MM.1S (cell line): ENCODE results near the gene XPO6.

Experiments
- DNase-seq: peaks from one replicate; pipeline ENCODE4 v3.0.0-alpha.2; 2015
- H2AFZ ChIP-seq: fragments of 300-600 bp; sonication (generic); 2 replicates; pipeline ENCODE4 v1.6.0; 2016; ENCODE audit warnings: antibody characterized with exemption, low read length
- H3F3A ChIP-seq: fragments of 300-600 bp; sonication (generic); 2 replicates; pipeline ENCODE4 v1.6.1; 2016; ENCODE audit warnings: mild to moderate bottlenecking, antibody characterized with exemption, low read length, moderate library complexity, mixed read lengths; ENCODE audit not compliant: insufficient read depth
- H3K27ac ChIP-seq: fragments of 300-600 bp; sonication (generic); 2 replicates; pipeline ENCODE4 v1.5.1; 2016; ENCODE audit warnings: mild to moderate bottlenecking, low read length
- H3K27me3 ChIP-seq: fragments of 300-600 bp; sonication (generic); replicated peaks from 2 replicates; pipeline ENCODE4 v1.6.0; 2016; ENCODE audit warnings: low read length; ENCODE audit not compliant: insufficient read depth
- H3K36me3 ChIP-seq: fragments of 300-600 bp; sonication (generic); replicated peaks from 2 replicates; pipeline ENCODE4 v1.6.1; 2016; ENCODE audit warnings: mild to moderate bottlenecking, low read length, mixed read lengths; ENCODE audit not compliant: insufficient read depth
- H3K4me1 ChIP-seq: fragments of 300-600 bp; sonication (generic); 2 replicates; pipeline ENCODE4 v1.6.1; 2016; ENCODE audit warnings: low read length, mixed read lengths
- H3K4me2 ChIP-seq: fragments of 300-600 bp; sonication (generic); 2 replicates; pipeline ENCODE4 v1.6.0; 2016; ENCODE audit warnings: low read depth, low read length
- H3K4me3 ChIP-seq: fragments of 300-600 bp; sonication (generic); 2 replicates; pipeline ENCODE4 v1.5.1; 2016; ENCODE audit warnings: low read length, mixed read lengths
- H3K79me2 ChIP-seq: fragments of 300-600 bp; sonication (generic); 2 replicates; pipeline ENCODE4 v1.6.1; 2016; ENCODE audit warnings: mixed run types, low read length, mixed read lengths
- H3K9ac ChIP-seq: fragments of 300-600 bp; sonication (generic); 2 replicates; pipeline ENCODE4 v1.6.1; 2016; ENCODE audit warnings: low read length, mixed read lengths
- H3K9me2 ChIP-seq: fragments of 300-600 bp; sonication (generic); replicated peaks from 2 replicates; pipeline ENCODE4 v1.6.1; 2016; ENCODE audit warnings: mild to moderate bottlenecking, low read length, mixed read lengths; ENCODE audit not compliant: insufficient read depth
- H3K9me3 ChIP-seq: fragments of 300-600 bp; sonication (generic); replicated peaks from 2 replicates; pipeline ENCODE4 v1.6.1; 2016; ENCODE audit warnings: mild to moderate bottlenecking, low read length, mixed read lengths; ENCODE audit not compliant: insufficient read depth
- H4K20me1 ChIP-seq: fragments of 300-600 bp; sonication (generic); 2 replicates; pipeline ENCODE4 v1.6.1; 2016; ENCODE audit warnings: mild to moderate bottlenecking, low read length, moderate library complexity, mixed read lengths; ENCODE audit not compliant: insufficient read depth
- EZH2 ChIP-seq: fragments of 300-600 bp; sonication (generic); optimal IDR thresholded peaks from 2 replicates; pipeline ENCODE3; 2017; ENCODE audit warnings: low read depth, mild to moderate bottlenecking, antibody characterized with exemption, low read length, mixed read lengths
- EZH2phosphoT487 ChIP-seq: fragments of 300-600 bp; sonication (generic); IDR thresholded peaks from 2 replicates; pipeline ENCODE4 v1.6.1; 2018; ENCODE audit warnings: antibody characterized with exemption, low read length
- TF ChIP-seq, protein P1 (sequence below): fragments of 300-600 bp; sonication (generic); IDR thresholded peaks from 2 replicates; pipeline ENCODE4 v1.5.1; 2016; ENCODE audit warnings: antibody characterized with exemption, low read length, mixed read lengths

Gene XPO6

DNA sequence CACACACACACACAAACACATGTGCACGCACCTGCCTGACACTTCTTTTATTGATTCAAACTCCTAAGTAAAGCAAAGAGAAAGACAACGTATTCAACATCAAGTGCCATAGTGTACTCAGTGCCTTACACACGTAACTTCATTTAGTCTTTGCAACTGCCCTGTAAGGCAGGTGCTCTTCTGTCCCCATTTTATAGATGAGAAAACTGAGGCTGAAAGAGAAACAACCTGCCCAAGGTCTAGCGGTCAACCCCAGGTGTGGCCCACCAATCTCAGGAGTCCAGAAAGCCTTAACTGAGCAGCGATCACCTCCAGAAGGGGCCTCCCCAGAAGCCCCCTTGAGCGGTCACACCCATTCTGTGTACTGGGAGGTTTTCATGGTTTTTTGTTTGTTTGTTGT is 137.9 kb downstream of the XPO6 start:
- no peaks in the 10 kb centered on the region for H3K9me2 ChIP-seq
- no peak overlapping the region for H3K4me2 ChIP-seq
- H4K20me1 ChIP-seq: no peaks in the 10 kb centered on the region
- no peak overlapping the region for H2AFZ ChIP-seq
- no peaks in the 10 kb centered on the region for H3K79me2 ChIP-seq
- TF ChIP-seq EZH2phosphoT487: no peak
- no peak for TF ChIP-seq EZH2
- peaks cover 12% of the 10 kb centered on the region; the same call in 1 of the 2 replicates for H3K27me3 ChIP-seq
- no peak overlapping the region for H3K4me3 ChIP-seq
- H3K9me3 ChIP-seq: no peaks in the 10 kb centered on the region
- H3K9ac ChIP-seq: no peak overlapping the region
- H3F3A ChIP-seq: no peaks in the 10 kb centered on the region
- no peak overlapping the region for H3K27ac ChIP-seq
- DNase-seq: no peak
- no peaks in the 10 kb centered on the region for H3K4me1 ChIP-seq
- H3K36me3 ChIP-seq: no peaks in the 10 kb centered on the region

DNA sequence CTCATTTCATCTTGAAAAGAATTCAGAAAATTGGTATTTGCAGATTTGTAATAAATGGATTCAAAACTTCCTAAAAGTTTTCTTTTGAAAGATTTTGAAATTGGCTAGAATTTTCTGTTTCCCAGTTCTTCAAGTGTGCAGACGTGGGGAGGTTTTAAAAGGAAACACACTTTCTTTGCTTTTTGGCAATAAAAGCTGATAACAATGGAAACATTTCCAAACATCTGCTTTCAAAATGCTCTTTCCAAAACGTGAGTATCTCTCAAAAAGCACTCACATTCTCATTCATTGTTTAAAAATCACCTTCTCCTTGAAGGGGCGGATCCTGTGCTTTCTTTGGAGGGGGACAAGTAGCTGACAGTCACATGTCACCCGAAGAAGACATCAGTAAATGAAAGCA is 139.7 kb downstream of the XPO6 start:
- no peaks in the 10 kb centered on the region for H3F3A ChIP-seq
- no peaks in the 10 kb centered on the region for H4K20me1 ChIP-seq
- H3K9me3 ChIP-seq: no peaks in the 10 kb centered on the region

DNA sequence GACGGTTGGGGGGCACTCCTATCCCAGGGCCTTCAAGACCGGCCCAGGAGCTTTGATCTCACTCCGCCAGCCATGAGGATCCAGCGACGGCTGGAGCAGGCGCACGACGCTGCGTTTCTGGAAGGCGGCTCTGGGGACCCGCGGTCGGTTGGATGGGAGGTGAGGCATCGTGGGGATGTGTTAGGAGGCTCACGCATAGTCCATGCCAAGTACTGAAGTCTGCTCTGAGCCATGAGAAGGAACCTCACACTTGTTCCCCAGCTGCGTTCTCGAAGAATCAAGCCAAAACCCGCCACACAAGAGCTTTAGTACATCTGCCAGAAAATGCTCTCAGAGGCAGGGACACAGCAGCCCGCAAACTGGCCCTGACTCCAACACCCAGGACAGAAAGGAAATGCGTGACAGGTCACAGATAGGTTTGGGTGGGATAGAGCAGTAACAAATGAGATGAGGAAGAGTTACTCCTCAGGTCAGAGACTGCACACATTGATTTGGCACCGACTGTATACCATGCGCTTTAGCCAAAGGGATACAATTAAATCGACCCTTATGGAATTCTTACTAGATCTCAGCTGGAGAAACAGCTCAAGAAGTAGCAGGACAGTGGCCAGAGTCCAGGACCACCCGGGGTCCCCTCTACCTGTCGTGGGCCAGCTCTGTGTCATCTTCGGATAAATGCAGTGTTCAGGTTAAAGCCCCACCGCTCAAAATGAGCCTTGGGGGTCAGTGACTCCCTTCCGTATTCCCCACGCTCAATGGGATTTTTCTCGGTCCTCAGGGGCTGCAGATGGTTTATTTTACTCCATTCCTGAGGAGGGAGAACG is 141.6 kb downstream of the XPO6 start:
- Histone ChIP-seq H3K4me3 (no peak overlapping the region), H3K27me3 (peaks cover 48% of the 10 kb centered on the region), H3K4me2 (no peak overlapping the region), H3K9me3 (no peaks in the 10 kb centered on the region), H4K20me1 (no peaks in the 10 kb centered on the region), H2AFZ (no peak overlapping the region), H3K79me2 (no peaks in the 10 kb centered on the region), H3K27ac (no peak overlapping the region), H3K36me3 (no peaks in the 10 kb centered on the region), H3F3A (no peaks in the 10 kb centered on the region), H3K4me1 (no peaks in the 10 kb centered on the region), H3K9ac (no peak overlapping the region), H3K9me2 (no peaks in the 10 kb centered on the region)
- TF ChIP-seq, protein P1, sequence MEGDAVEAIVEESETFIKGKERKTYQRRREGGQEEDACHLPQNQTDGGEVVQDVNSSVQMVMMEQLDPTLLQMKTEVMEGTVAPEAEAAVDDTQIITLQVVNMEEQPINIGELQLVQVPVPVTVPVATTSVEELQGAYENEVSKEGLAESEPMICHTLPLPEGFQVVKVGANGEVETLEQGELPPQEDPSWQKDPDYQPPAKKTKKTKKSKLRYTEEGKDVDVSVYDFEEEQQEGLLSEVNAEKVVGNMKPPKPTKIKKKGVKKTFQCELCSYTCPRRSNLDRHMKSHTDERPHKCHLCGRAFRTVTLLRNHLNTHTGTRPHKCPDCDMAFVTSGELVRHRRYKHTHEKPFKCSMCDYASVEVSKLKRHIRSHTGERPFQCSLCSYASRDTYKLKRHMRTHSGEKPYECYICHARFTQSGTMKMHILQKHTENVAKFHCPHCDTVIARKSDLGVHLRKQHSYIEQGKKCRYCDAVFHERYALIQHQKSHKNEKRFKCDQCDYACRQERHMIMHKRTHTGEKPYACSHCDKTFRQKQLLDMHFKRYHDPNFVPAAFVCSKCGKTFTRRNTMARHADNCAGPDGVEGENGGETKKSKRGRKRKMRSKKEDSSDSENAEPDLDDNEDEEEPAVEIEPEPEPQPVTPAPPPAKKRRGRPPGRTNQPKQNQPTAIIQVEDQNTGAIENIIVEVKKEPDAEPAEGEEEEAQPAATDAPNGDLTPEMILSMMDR: no peak
- no peak for TF ChIP-seq EZH2
- no peak for TF ChIP-seq EZH2phosphoT487
- no peak for DNase-seq

More for the DNA sequence above, 139.7 kb downstream of the XPO6 start:
- DNase-seq: no peak
- no peak for TF ChIP-seq EZH2
- TF ChIP-seq EZH2phosphoT487: no peak
- TF ChIP-seq, protein P1: no peak
- Histone ChIP-seq H3K4me1 (no peaks in the 10 kb centered on the region), H3K9ac (no peak overlapping the region), H3K36me3 (no peaks in the 10 kb centered on the region), H2AFZ (no peak overlapping the region), H3K4me3 (no peak overlapping the region), H3K27ac (no peak overlapping the region), H3K9me2 (no peaks in the 10 kb centered on the region), H3K4me2 (no peak overlapping the region), H3K79me2 (no peaks in the 10 kb centered on the region), H3K27me3 (peaks cover 29% of the 10 kb centered on the region)

DNA sequence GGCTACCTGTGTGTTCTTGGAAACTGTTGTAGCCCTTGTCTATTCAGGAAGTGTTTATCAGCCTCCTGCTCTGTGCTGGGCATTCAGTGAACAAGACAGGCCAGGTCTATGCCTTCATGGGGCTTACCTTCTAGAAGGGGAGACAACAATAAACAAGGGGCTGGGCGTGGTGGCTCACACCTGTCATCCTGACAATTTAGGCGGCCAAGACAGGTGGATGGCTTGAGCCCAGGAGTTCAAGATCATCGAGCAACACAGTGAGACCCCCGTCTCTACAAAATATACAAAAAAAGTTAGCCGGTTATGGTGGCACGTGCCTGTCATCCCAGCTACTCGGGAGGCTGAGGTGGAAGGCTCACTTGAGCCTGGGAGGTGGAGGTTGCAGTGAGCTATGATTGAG is 142.8 kb downstream of the XPO6 start:
- DNase-seq: no peak
- H4K20me1 ChIP-seq: no peaks in the 10 kb centered on the region
- no peaks in the 10 kb centered on the region for H3K79me2 ChIP-seq
- TF ChIP-seq EZH2phosphoT487: no peak
- TF ChIP-seq, protein P1: no peak
- TF ChIP-seq EZH2: no peak
- H3K27me3 ChIP-seq: peaks cover 60% of the 10 kb centered on the region
- no peaks in the 10 kb centered on the region for H3K9me3 ChIP-seq
- H3K9ac ChIP-seq: no peak overlapping the region
- no peak overlapping the region for H3K4me3 ChIP-seq
- no peaks in the 10 kb centered on the region for H3K9me2 ChIP-seq
- H3F3A ChIP-seq: no peaks in the 10 kb centered on the region
- no peak overlapping the region for H2AFZ ChIP-seq
- no peak overlapping the region for H3K4me2 ChIP-seq
- no peak overlapping the region for H3K27ac ChIP-seq
- no peaks in the 10 kb centered on the region for H3K36me3 ChIP-seq
- no peaks in the 10 kb centered on the region for H3K4me1 ChIP-seq
